Colonic mucosa (tissue), 4 donors: ENCODE measurements around the gene PYGO1. TPM values are rescaled to one million over a fixed set of nuclear protein-coding genes. Genes with fewer than 3 reads are reported as not detected.

ENCODE experiments used
- DNase-seq: peaks from one replicate; pipeline ENCODE4 v3.0.0-alpha.2; 2020
- H3K27ac ChIP-seq: fragments of 200-600 bp; one replicate; pipeline ENCODE4 v1.8.0; 2021
- H3K27me3 ChIP-seq: fragments of 200-600 bp; one replicate; pipeline ENCODE4 v1.8.0; 2021
- H3K36me3 ChIP-seq: fragments of 200-600 bp; one replicate; pipeline ENCODE4 v1.8.0; 2021
- H3K4me1 ChIP-seq: fragments of 200-600 bp; one replicate; pipeline ENCODE4 v1.8.0; 2021; ENCODE audit warnings: mild to moderate bottlenecking
- H3K4me3 ChIP-seq: fragments of 200-600 bp; one replicate; pipeline ENCODE4 v1.8.0; 2021
- H3K9ac ChIP-seq, 2 donors: one replicate each; pipeline ENCODE4 v1.7.0; 2013; ENCODE audit warnings: control low read depth in 2 of 2, low read depth in 2 of 2, low read length in 2 of 2
- H3K9me3 ChIP-seq: fragments of 200-600 bp; one replicate; pipeline ENCODE4 v1.8.0; 2021
- intact Hi-C: fragments of 100-400 bp; cut with DNase I; formaldehyde crosslinking; loops from one replicate; pipeline ENCODE4 v1.14.1; 2022
- total RNA-seq, 2 donors: library from RNA; stranded (reverse); fragmentation: NEBNext Ultra II Directional in 1 of 2; extraction: Animal tissue kit (Norgen Biotek cat#: 25700) in 1 of 2; gene quantifications; one replicate each; pipeline ENCODE4 v1.2.1, GENCODE V29; 2021
- TF ChIP-seq, protein P1 (sequence below): fragments of 200-600 bp; IDR thresholded peaks from one replicate; pipeline ENCODE4 v1.8.0; 2022; ENCODE audit warnings: antibody characterized with exemption, mild to moderate bottlenecking
- donor health status: healthy.
- donor health status: DM: no; HTN: no; CAD: no.
- donor health status: DM: no; HTN: no; CAD: no.

Gene PYGO1
- total RNA-seq, 2 donors from 2014 or later: 0.30 to 2.3 TPM

DNA sequence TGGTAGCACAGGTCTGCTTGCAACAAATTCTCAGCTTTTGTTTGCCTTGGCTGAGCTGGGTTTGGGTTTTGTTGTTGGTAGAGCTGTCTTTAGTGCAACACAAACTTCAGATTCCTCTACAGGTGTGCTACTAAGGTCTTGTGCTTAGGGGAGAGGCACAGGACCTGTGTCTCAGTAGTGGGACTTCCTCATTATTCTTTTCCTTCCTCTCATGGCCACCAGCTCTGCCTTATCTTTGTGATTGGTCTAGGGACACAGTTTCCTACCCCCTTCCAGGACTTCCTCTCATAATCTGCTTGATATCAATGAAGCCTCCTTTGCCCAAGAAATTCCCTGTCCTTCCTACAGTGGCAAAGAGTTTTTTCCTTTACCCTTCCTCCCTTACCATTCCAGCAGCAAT is 55.2 kb downstream of the PYGO1 start:
- Histone ChIP-seq H3K4me1 (no peaks in the 10 kb centered on the region), H3K27me3 (no peaks in the 10 kb centered on the region), H3K9me3 (no peaks in the 10 kb centered on the region), H3K9ac (no peak overlapping the region), H3K36me3 (no peaks in the 10 kb centered on the region), H3K27ac (no peak overlapping the region), H3K4me3 (no peak overlapping the region)
- intact Hi-C loops: no loop called here
- TF ChIP-seq, protein P1, sequence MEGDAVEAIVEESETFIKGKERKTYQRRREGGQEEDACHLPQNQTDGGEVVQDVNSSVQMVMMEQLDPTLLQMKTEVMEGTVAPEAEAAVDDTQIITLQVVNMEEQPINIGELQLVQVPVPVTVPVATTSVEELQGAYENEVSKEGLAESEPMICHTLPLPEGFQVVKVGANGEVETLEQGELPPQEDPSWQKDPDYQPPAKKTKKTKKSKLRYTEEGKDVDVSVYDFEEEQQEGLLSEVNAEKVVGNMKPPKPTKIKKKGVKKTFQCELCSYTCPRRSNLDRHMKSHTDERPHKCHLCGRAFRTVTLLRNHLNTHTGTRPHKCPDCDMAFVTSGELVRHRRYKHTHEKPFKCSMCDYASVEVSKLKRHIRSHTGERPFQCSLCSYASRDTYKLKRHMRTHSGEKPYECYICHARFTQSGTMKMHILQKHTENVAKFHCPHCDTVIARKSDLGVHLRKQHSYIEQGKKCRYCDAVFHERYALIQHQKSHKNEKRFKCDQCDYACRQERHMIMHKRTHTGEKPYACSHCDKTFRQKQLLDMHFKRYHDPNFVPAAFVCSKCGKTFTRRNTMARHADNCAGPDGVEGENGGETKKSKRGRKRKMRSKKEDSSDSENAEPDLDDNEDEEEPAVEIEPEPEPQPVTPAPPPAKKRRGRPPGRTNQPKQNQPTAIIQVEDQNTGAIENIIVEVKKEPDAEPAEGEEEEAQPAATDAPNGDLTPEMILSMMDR: no peak
- DNase-seq: no peak

DNA sequence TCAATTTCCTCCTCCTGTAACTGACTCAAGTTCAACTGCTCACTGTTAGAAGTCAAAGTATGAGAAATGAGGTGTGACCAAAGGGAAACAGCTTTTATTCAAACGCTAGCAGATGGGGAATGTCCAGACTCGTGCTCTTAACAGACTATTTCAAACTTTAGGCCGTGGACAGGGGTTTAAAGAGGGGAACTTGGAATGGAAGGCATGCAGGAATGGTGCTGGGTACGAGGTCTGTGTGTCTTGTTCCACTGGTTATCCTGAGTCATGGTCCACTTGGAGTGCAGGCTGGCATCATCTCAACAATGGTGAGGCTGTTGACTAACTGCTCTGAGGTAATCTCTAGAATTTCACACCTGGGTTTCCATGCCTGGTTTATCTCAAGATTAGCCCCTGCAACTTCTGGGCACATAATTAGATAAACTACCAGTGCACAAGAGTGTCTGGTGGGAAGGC is 57.3 kb downstream of the PYGO1 start:
- TF ChIP-seq, protein P1: no peak
- no peak for DNase-seq
- H3K9me3 ChIP-seq: no peaks in the 10 kb centered on the region
- intact Hi-C loops: no loop called here
- H3K9ac ChIP-seq: no peak overlapping the region
- no peaks in the 10 kb centered on the region for H3K36me3 ChIP-seq
- H3K4me1 ChIP-seq: no peaks in the 10 kb centered on the region
- H3K4me3 ChIP-seq: no peak overlapping the region
- H3K27ac ChIP-seq: no peak overlapping the region
- no peaks in the 10 kb centered on the region for H3K27me3 ChIP-seq

DNA sequence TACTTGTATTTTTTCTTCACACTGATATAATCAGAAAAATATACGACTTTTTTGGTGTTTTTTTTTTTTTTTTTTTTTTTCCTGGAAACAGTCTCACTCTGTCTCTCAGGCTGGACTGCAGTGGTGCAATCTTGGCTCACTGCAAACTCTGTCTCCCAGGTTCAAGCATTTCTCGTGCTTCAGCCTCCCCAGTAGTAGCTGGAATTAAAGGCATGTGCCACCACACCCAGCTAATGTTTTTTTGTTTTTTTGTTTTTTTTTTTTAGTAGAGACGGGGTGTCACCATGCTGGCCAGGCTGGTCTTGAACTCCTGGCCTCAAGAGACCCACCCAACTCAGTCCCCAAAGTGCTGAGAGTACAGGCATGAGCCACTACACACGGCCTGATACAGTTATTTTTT is 59.3 kb downstream of the PYGO1 start:
- intact Hi-C loops: loop anchor here (5.0 kb wide), 1 partner anchor 113 kb away; no protein-coding TSS in a partner anchor
- no peaks in the 10 kb centered on the region for H3K27me3 ChIP-seq
- TF ChIP-seq, protein P1: no peak
- no peak for DNase-seq
- H3K9me3 ChIP-seq: no peaks in the 10 kb centered on the region
- H3K4me1 ChIP-seq: no peaks in the 10 kb centered on the region
- H3K27ac ChIP-seq: no peak overlapping the region
- no peaks in the 10 kb centered on the region for H3K36me3 ChIP-seq
- no peak overlapping the region for H3K9ac ChIP-seq
- no peak overlapping the region for H3K4me3 ChIP-seq

DNA sequence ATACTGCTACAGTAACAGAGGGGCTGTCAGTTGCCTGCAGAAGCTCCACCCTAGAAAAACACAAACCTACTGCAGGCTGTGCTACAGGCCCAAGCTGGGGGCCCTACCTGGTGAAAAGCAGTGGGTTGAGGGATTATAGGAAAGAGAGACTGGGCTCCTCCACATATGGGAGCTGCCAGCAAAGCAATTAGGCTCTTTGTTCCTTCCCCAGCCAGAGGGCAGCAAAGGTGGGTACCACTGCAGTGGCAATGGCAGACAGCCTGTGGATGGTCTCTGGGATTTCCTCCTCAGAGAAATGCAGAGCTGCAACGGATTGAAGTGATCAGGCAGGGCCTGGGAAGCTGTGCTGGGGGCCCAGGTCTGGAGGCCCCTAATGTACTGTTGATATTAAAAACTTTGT is 61.0 kb downstream of the PYGO1 start:
- H3K36me3 ChIP-seq: no peaks in the 10 kb centered on the region
- DNase-seq: no peak
- no peak overlapping the region for H3K27ac ChIP-seq
- no peaks in the 10 kb centered on the region for H3K9me3 ChIP-seq
- H3K4me1 ChIP-seq: no peaks in the 10 kb centered on the region
- intact Hi-C loops: loop anchor here (5.0 kb wide), 1 partner anchor 115 kb away; no protein-coding TSS in a partner anchor
- H3K9ac ChIP-seq: no peak overlapping the region
- TF ChIP-seq, protein P1: no peak
- no peaks in the 10 kb centered on the region for H3K27me3 ChIP-seq
- no peak overlapping the region for H3K4me3 ChIP-seq

DNA sequence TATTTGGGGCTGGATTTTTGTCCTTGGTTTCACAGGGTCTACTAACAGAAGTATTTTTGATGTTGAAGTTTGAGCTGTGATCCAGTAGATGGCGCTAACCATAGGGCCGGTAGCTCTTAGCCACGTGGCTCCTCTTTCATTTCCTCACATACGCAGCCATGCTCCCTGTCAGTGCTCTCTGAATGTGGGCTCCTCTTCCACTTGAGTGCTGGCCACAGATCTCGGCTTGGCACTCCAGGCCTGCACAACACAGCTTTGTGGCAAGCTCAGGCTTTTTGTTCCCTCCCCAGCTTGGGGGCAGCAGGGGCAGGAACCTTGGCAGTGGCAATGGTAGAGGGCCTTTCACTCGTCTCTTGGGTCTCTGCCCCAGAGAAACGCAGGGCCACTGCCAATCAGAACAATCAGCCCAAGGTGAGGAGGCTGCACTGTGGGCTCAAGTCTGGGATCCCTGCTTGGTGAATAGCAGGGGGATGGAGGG is 61.5 kb downstream of the PYGO1 start:
- TF ChIP-seq, protein P1: peak; percentile 37
- Histone ChIP-seq H3K4me3 (no peak overlapping the region), H3K36me3 (no peaks in the 10 kb centered on the region), H3K4me1 (no peaks in the 10 kb centered on the region), H3K27ac (no peak overlapping the region), H3K9me3 (no peaks in the 10 kb centered on the region), H3K27me3 (no peaks in the 10 kb centered on the region), H3K9ac (no peak overlapping the region)
- intact Hi-C loops: loop anchor here (5.0 kb wide), 1 partner anchor 116 kb away; no protein-coding TSS in a partner anchor
- DNase-seq: no peak
